ENCODE data around the gene PI16.

The PI16 gene

DNA sequence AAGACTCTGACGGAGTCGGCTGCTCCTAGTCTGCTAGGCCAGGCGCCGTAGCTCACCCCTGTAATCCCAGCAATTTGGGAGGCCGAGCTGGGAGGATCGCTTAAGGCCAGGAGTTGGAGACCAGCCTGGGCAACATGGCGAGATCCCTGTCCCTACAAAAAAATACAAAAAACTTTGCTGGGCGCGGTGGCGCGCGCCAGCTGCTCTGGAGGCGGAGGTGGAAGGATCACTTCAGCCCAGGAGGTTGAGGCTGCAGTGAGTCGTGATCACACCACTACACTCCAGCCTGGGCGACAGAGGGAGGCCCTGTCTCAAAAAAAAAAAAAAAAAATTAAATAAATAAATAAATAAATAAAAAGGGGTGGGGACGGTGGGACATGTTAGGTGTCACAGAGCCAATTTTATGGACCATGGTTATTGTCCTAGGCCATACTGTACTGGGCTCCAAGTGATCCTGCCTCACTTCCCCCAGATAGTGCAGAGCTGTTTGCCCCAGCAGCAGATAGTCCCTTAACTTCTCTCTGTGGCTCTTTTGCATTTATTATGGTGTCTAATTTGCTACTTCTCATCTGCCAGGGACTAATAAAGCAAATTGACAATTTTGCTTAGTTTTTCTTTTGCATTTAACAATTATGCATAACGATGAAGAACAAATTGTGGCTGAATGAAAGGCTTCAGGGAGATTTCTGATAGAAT is 5.2 kb downstream of the PI16 start:
- no peak for FAIRE-seq

- no peak for FAIRE-seq
These were observed 7.2 kb downstream of the PI16 start for GRCh38 chr6:36961441-36962435.

DNA sequence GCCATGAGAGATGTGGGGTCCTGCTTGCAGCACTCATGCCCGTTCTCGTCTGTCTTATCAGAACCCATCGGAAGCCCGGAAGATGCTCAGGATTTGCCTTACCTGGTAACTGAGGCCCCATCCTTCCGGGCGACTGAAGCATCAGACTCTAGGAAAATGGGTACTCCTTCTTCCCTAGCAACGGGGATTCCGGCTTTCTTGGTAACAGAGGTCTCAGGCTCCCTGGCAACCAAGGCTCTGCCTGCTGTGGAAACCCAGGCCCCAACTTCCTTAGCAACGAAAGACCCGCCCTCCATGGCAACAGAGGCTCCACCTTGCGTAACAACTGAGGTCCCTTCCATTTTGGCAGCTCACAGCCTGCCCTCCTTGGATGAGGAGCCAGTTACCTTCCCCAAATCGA is 8.3 kb downstream of the PI16 start:
- FAIRE-seq: no peak

- no peak for FAIRE-seq
These were observed 9.1 kb downstream of the PI16 start for GRCh38 chr6:36963451-36964290.

DNA sequence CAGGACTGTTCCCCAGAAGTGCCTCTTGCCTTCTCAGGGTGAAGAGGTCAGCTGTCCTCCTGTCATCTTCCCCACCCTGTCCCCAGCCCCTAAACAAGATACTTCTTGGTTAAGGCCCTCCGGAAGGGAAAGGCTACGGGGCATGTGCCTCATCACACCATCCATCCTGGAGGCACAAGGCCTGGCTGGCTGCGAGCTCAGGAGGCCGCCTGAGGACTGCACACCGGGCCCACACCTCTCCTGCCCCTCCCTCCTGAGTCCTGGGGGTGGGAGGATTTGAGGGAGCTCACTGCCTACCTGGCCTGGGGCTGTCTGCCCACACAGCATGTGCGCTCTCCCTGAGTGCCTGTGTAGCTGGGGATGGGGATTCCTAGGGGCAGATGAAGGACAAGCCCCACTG is 9.8 kb downstream of the PI16 start:
- FAIRE-seq: no peak

DNA sequence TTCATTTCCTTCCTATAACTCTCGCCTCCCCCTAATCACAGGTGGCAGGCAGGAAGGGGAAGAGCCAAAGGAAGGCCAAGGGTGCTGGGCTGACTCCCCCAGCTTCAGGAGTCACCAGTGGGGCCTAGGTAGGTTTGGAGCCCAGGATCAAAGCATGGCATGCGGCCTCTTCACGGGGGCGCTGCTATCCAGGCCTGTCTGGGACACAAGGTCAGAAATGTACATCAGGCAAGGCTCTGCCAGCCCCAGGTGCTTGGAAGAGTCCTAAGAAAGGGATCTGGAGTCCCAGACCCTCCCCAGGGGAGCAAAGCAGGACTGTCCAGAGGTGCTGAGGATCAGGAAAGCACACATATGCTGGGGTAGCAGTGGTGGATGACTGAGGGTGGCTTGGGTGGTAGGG is 10.4 kb downstream of the PI16 start:
- no peak for FAIRE-seq

- no peak for FAIRE-seq
These were observed 12.8 kb downstream of the PI16 start for GRCh38 chr6:36967301-36967700.

DNA sequence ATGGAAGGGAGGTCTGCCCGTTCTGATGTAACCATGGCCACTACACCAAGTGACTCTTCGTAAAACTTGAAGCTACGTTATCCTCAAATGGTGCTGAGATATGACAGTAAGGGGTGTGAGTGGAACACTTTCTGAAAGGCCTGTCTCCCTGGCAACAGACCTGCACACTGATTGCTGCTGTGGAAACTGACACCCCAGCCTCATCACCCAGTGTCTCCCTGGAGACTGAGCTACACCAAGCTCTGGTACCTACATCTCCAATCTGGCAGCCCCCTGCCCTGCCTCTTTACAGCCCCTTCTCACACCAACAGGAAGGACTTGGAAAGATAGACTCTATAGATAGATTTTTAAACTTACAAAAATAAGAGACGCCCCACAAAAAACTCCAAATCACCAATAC is 13.2 kb downstream of the PI16 start:
- FAIRE-seq: no peak

DNA sequence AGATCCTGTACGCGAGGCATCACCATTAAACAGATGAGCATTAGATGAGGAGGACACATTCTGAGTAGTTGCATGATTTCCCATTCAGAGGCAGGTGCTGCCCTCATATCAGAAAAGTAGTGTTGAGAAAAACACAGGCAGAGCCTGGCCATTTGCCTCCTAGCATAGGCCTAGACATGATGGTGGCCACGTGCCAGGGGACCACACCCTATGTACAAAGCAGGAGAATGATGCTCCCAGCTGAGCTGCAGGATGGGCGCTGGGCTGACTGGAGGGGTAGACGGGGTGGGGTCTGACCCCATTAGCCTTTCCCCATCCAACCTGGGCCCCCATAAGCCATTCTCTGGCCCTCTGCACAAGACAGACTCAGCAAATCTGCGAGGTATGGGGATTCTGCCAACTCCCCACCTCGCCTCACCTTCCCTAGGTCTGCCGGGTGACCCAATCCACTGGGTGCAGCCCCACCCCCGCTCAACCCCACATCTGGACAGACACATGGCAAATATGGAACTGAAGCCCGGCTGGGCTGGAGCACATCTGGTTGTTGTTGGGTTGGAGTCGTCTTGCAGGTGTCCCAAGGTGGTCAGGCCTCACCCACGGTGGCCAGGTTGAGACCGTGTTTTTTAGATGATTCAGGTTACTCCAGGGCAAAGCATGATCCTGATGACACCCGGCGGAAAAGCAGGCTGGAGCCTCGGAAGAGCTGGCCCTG is 13.9 kb downstream of the PI16 start:
- FAIRE-seq: no peak

DNA sequence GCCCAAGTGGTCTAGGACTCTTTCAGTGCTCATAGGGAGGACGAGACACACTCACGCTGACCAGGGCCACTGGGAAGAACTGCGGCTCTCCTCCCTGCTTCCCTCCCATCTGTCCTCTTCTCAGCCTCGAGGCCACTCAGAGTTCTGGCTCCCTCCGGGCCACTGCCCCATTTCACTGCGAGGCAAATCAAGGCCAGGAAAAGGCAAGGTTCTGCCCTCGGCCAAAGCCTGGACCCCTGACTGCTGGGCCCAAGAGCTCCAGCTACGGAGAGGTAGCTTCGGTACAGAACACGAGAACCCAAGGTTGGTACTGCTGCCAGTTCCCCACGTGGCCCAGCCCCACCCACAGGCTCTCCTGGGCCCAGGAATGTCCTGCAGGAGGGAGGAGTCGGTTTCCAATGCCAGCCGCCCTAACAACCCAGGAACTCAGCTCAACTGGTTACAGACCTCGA is 14.7 kb downstream of the PI16 start:
- no peak for FAIRE-seq

DNA sequence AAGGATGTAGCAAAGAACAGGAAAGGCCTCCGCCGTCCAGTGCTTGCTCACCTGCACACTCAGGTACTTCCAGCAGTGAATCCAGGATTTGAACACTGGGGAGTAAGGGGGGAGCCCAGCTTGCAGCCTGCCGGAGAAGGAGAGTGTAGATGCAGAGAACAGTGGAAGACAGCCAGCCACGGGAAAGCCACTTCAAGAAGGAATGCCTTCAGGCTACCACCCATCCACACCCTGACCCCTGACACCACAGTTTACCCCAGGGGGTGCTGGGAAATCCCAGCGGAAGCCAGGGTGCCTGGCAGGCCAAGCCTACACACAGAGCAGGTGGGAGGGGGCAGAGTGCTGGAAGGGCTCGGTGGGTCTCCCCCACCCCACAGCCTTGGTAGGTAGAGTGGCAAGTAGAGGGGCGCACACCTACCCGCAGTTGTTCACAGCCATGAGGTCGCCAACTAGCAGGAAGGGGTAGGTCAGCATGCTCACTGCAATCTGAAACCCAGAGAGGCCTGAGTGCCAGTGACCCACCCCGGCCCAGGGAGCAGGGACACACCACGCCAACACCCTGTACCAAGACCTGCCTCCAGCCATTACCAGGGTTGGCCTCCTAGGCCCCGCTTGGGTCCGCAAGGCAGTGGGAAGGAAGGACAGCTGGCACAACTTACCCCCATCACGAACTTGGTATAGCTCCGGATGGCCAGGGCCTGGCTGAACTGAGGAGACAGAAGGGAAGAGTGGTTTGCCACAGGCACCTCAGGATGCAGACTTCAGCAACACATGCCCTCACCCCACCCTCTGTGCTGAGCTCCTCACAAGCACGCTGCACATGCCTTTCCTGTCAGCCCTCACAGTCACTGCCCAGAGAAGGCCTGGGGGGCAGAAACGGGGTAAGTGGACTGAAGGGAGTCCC is 15.7 kb downstream of the PI16 start:
- no peak for FAIRE-seq

- FAIRE-seq: no peak
These were observed 16.6 kb downstream of the PI16 start for GRCh38 chr6:36970892-36971842.

- FAIRE-seq: no peak
These were observed 17.6 kb downstream of the PI16 start for GRCh38 chr6:36971921-36972673.

- no peak for FAIRE-seq
These were observed 18.7 kb downstream of the PI16 start for GRCh38 chr6:36973190-36973589.

- no peak for FAIRE-seq
These were observed 19.1 kb downstream of the PI16 start for GRCh38 chr6:36973647-36974046.

GRCh38 chr6:36975231-36976006 is 20.9 kb downstream of the PI16 start:
- FAIRE-seq: no peak

DNA sequence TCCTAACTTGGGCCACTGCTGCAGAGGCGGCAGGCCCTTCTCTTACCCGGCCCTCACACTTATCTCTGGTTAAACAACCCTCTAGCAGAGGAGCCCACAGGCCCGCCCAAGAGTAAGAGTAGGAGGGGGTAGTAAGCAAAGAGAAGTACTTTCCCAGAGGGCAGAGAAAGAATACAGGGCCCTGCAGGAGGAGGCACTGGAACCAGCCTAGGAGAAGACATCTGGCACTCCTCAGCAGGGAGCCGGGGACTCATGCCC is 21.4 kb downstream of the PI16 start:
- no peak for FAIRE-seq

DNA sequence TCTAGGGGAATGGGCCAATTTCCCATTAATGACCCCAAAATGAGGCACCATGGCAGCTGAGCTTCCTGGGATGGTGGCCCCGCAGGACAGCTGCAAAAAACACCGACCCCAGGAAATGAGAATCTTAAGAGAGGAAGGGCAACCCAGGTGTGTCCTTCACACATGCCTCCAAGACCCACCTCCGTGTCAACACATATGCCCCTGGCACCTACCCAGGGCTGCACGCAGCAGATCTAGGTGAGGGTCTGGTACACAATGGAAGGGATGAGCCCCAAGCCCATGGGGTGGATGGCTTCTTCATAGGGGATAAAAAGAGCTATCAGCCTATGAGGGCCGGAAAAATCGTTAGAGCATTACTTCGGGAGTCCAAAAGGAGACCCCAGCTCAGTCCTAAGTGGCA is 22.0 kb downstream of the PI16 start:
- FAIRE-seq: no peak

DNA sequence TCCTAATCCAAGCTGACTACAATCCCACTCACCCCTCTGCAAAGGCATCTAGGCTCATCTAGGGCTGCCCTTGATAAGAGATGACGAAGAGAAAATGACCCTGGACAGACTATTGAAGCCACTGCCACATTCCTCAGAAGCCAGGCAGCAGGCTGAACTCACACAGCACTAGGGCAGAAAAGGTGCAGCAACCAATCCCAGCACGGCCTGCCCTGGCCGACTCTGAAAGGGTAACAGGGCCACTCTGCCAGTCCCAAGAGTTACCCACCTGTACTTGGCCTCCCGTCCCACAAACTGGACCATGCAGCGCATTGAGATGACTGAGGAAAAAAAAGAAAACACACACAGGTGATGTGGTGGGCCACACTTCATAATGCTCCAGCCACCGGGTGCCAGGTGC is 22.4 kb downstream of the PI16 start:
- FAIRE-seq: no peak

All from colon (tissue), 2 donors.